GM19043 (cell line): ENCODE data around the gene ARPC5.

Experiments used
- ATAC-seq: cut with Tn5 transposase; IDR thresholded peaks from one replicate; pipeline ENCODE4 v1.9.1; 2021; ENCODE audit warnings: low read depth; ENCODE audit not compliant: unreplicated experiment

Gene ARPC5

GRCh38 chr1:183589384-183589783, 46.2 kb downstream of the ARPC5 start:
- no peak for ATAC-seq

GRCh38 chr1:183588827-183589226, 46.8 kb downstream of the ARPC5 start:
- no peak for ATAC-seq

GRCh38 chr1:183586926-183587325, 48.7 kb downstream of the ARPC5 start:
- ATAC-seq: no peak

- ATAC-seq: no peak
Measured at GRCh38 chr1:183586455-183586854, 49.1 kb downstream of the ARPC5 start.

- no peak for ATAC-seq
Measured at GRCh38 chr1:183585038-183585437, 50.5 kb downstream of the ARPC5 start.

GRCh38 chr1:183584147-183584546, 51.4 kb downstream of the ARPC5 start:
- ATAC-seq: no peak

- ATAC-seq: no peak
Measured at GRCh38 chr1:183583466-183583865, 52.1 kb downstream of the ARPC5 start.

- no peak for ATAC-seq
Measured at GRCh38 chr1:183582021-183582713, 53.4 kb downstream of the ARPC5 start.

GRCh38 chr1:183580281-183580682, 55.3 kb downstream of the ARPC5 start:
- no peak for ATAC-seq

- ATAC-seq: no peak
Measured at GRCh38 chr1:183578856-183579255, 56.7 kb downstream of the ARPC5 start.

GRCh38 chr1:183577897-183578465, 57.6 kb downstream of the ARPC5 start:
- no peak for ATAC-seq

- ATAC-seq: no peak
Measured at GRCh38 chr1:183576537-183576936, 59.0 kb downstream of the ARPC5 start.

- no peak for ATAC-seq
Measured at GRCh38 chr1:183575606-183576005, 60.0 kb downstream of the ARPC5 start.

GRCh38 chr1:183572721-183573120, 62.9 kb downstream of the ARPC5 start:
- ATAC-seq: no peak

- no peak for ATAC-seq
Measured at GRCh38 chr1:183571678-183572268, 63.8 kb downstream of the ARPC5 start.
